ENCODE data around the gene C7orf57. TPM values are rescaled to one million over a fixed set of nuclear protein-coding genes. Genes with fewer than 3 reads are reported as not detected.

The C7orf57 gene
- total RNA-seq, 4 donors from 2014 or later = 0.39 TPM; not detected in 3

DNA sequence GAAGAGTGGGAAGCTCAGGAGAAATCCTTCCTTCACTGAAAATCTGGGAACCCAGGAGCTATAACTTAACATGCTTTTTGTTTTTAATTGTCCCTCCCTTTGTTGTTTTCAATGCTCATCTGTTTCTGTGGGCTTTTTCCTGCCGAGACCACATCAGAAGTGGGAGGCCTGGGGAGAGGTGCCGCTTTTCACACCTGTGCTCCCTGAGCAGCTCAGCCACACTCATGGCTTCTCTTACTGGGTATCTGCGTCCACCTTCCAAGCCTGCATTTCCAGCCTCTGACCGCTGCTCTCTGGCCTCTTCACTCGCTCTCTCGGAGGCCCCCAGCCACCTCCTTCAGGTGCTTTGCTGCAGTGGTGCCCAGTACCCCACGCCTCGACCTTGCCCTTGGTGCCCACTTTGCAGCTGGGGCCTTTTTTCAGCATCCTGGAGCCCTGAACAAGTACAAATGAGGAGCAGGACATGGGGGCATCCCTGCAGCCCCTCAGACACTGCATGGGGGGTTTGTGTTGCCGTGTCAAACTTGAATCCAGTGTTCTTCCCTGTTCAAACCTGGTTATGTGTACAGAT is 9.9 kb downstream of the C7orf57 start:
- no peak overlapping the region for H3K4me3 ChIP-seq (ENCODE audit: low read depth, poor library complexity, severe bottlenecking)
- no peak for TF ChIP-seq POLR2A (IDR thresholded peaks at IDR 0.05)
- TF ChIP-seq, protein P1, sequence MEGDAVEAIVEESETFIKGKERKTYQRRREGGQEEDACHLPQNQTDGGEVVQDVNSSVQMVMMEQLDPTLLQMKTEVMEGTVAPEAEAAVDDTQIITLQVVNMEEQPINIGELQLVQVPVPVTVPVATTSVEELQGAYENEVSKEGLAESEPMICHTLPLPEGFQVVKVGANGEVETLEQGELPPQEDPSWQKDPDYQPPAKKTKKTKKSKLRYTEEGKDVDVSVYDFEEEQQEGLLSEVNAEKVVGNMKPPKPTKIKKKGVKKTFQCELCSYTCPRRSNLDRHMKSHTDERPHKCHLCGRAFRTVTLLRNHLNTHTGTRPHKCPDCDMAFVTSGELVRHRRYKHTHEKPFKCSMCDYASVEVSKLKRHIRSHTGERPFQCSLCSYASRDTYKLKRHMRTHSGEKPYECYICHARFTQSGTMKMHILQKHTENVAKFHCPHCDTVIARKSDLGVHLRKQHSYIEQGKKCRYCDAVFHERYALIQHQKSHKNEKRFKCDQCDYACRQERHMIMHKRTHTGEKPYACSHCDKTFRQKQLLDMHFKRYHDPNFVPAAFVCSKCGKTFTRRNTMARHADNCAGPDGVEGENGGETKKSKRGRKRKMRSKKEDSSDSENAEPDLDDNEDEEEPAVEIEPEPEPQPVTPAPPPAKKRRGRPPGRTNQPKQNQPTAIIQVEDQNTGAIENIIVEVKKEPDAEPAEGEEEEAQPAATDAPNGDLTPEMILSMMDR (IDR thresholded peaks at IDR 0.05) = no peak
- intact Hi-C loops (cut with DNase I; ENCODE audit: low total_unique reads) = no loop called here
- WGBS, 2 donors = 77 to 82% methylated on average over 9 of the region's 9 CpGs
- no peak for DNase-seq (ENCODE audit: low spot score in 2 of 2)

DNA sequence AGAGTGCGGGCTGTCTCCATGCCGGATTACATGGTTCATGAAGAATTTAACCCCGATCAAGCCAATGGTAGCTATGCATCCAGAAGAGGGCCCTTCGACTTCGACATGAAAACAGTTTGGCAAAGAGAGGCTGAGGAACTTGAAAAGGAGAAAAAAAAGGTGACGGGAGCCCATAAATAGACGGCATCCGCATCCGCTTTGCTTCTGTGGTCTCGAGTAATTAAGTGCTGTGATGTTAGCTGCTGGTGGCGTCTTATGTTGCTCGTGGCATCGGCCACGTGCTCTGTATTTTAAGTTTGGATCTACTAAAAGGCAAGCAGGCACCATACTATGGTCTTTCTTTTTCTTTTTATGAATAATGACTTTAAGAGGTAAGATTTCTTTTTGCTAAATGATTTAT is 11.1 kb downstream of the C7orf57 start:
- DNase-seq (ENCODE audit: low spot score in 2 of 2) = no peak
- WGBS, 2 donors = 68 to 70% methylated on average over 14 of the region's 14 CpGs
- TF ChIP-seq, protein P1 (IDR thresholded peaks at IDR 0.05) = no peak
- TF ChIP-seq POLR2A (IDR thresholded peaks at IDR 0.05) = no peak
- intact Hi-C loops (cut with DNase I; ENCODE audit: low total_unique reads) = no loop called here
- H3K4me3 ChIP-seq (ENCODE audit: low read depth, poor library complexity, severe bottlenecking) = no peak overlapping the region

DNA sequence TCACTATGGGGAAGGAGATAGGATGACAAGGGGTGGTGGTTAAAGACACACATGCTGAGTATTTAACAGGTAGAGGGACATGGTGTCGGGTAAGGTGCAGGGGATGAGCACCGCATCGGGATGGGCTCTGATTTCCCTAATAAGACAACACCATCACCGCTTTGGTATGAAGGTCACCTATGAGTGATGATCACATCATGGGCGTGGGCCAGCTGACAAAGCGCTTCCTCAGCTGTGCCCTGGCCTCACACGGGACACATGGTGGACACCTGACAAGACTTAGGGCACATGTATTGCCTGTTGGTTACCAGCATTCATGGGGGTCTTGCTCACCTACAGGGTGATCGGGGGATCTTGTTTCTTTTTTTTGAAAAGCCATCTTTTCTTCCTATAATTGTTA is 12.8 kb downstream of the C7orf57 start:
- intact Hi-C loops (cut with DNase I; ENCODE audit: low total_unique reads) = no loop called here

DNA sequence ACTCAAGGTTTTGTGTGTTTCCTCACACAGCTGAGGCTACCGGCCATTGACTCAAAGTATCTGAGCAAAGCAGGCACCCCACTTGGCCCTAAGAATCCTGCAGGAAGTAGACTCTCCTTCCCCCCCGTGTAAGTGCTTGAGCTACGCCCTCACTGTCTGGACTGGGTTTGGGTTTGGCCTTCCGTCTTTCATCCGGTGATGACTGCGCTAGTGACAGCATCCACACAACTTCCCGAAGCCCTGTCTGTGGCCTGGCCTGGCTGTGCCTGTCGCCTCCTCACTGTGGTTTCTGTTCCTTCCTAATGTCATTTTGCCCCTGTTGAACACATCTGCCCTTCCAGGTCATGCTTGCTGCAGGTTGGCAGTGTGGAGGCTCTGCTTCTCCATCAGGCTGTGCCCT is 14.5 kb downstream of the C7orf57 start:
- WGBS, 2 donors = 83 to 85% methylated on average over 8 of the region's 8 CpGs
- intact Hi-C loops (cut with DNase I; ENCODE audit: low total_unique reads) = no loop called here
- H3K4me3 ChIP-seq (ENCODE audit: low read depth, poor library complexity, severe bottlenecking) = no peak overlapping the region
- no peak for DNase-seq (ENCODE audit: low spot score in 2 of 2)
- TF ChIP-seq, protein P1 (IDR thresholded peaks at IDR 0.05) = no peak
- no peak for TF ChIP-seq POLR2A (IDR thresholded peaks at IDR 0.05)

More for the DNA sequence above, 12.8 kb downstream of the C7orf57 start:
- 85 to 90% methylated on average over 8 of the region's 8 CpGs for WGBS, 2 donors
- no peak for TF ChIP-seq POLR2A (IDR thresholded peaks at IDR 0.05)
- TF ChIP-seq, protein P1 (IDR thresholded peaks at IDR 0.05) = no peak
- DNase-seq (ENCODE audit: low spot score in 2 of 2) = no peak
- H3K4me3 ChIP-seq (ENCODE audit: low read depth, poor library complexity, severe bottlenecking) = no peak overlapping the region

DNA sequence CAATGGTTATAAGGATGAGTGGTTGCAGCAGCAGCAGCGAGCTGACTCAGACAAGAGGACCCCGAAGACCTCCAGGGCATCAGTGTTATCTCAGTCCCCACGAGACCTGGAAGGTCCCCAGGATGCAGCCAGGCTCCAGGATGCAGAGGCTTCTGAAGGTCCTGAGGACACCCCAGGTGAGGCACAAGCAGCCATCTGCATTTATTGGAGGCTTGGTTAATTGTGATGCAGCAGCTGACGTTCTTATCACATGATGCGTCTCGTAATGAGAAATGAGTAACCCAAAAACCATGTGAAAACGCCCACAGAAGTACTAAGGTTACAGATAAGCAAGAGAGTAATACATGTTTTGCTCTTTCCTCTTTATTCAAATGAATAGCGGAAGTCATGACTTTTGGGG is 17.4 kb downstream of the C7orf57 start:
- TF ChIP-seq, protein P1 (IDR thresholded peaks at IDR 0.05) = no peak
- no peak for TF ChIP-seq POLR2A (IDR thresholded peaks at IDR 0.05)
- no peak overlapping the region for H3K4me3 ChIP-seq (ENCODE audit: low read depth, poor library complexity, severe bottlenecking)
- intact Hi-C loops (cut with DNase I; ENCODE audit: low total_unique reads) = no loop called here
- no peak for DNase-seq (ENCODE audit: low spot score in 2 of 2)
- 72 to 80% methylated on average over 8 of the region's 8 CpGs for WGBS, 2 donors

DNA sequence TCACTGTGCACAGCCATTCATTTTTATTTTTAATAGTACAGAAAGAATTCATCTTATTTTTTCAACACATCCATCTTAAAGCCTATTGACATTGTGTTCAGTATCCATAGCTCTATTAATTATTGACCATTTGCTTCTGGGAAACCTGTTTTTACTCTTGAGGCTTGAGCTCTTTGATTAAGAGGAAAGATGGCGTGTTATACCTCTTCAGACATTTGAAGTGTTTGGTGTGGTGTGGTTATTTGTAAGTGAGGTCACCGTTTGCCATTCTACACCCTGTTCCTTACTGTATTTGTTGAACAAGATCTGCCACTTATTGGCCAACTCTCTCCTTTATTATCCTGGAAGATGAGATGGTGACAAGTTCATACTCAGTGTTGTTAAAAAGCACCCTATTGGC is 18.4 kb downstream of the C7orf57 start:
- WGBS, 2 donors = 80 to 89% methylated on average over 2 of the region's 2 CpGs
- H3K4me3 ChIP-seq (ENCODE audit: low read depth, poor library complexity, severe bottlenecking) = no peak overlapping the region
- TF ChIP-seq POLR2A (IDR thresholded peaks at IDR 0.05) = no peak
- TF ChIP-seq, protein P1 (IDR thresholded peaks at IDR 0.05) = no peak
- intact Hi-C loops (cut with DNase I; ENCODE audit: low total_unique reads) = no loop called here
- DNase-seq (ENCODE audit: low spot score in 2 of 2) = no peak

All from lower leg skin (tissue), 4 donors.